HG02610 (cell line): ENCODE results near the gene SYPL1.
"Not testable (repeated sequence)": the region's sequence is repeated elsewhere in the genome, so short reads cannot be mapped to it uniquely, and the experiment has no call there.

Source experiments
- ATAC-seq: cut with Tn5 transposase; IDR thresholded peaks from one replicate; pipeline ENCODE4 v1.9.1; 2021; ENCODE audit warnings: mild to moderate bottlenecking, moderate library complexity; ENCODE audit not compliant: unreplicated experiment

SYPL1 gene

DNA sequence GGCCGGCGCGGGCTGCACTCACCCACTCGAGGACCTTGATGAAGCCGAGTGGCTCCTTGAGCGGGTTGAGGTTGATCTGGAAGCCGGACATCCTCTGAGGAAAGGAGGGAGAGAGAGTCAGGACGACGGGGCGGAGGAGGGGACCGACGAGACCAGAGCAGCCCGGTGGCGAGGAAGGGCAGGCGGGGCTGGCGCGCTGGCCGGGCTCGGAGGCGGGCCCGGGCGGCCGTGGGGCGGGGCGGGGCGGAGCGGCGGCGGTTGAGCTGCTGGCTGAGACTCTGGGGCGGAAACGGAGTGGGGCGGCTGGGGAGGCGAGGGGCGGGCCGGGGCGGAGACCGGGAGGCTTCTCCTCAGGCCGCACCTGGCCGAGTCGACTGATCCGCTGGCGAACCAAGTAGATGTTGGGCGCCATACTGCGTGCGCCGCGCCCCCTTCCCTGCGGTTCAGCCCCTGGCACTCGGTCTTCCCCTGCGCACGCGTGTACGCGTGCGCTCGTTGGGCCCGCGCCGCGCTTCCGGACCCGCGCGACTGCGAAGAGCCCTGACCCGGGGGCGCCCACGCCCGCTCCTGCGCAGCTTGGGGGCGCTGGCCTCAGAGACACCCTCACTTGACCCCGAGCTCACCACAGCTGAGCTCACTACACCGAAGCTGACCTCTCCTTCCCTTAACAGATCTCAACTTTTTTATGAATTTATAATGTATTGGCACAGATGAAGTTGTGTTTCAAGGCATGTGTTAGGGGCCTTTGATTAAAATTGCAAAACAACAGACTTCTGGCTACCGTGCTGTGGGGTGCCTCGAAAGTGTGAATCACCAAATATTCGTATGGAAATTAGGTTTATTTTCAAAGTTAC lies at the start of gene SYPL1:
SYPL1 (minus strand) TSS at position 195 of the 854 bp plus-strand sequence; CDS start at position 91, 104 bp downstream.
- ATAC-seq = peak; percentile 79

GRCh38 chr7:106155027-106155426 lies 42.9 kb upstream of the SYPL1 start:
- ATAC-seq = no peak

GRCh38 chr7:106153891-106154449 lies 41.9 kb upstream of the SYPL1 start:
- peak; percentile 76 for ATAC-seq

- no peak for ATAC-seq
Observed at GRCh38 chr7:106152313-106152665, 40.2 kb upstream of the SYPL1 start.

GRCh38 chr7:106151459-106152312 lies 39.6 kb upstream of the SYPL1 start:
- ATAC-seq = no peak

- ATAC-seq = no peak
Observed at GRCh38 chr7:106143711-106144337, 31.7 kb upstream of the SYPL1 start.

GRCh38 chr7:106142136-106142535 lies 30.0 kb upstream of the SYPL1 start:
- no peak for ATAC-seq

- ATAC-seq = no peak
Observed at GRCh38 chr7:106140406-106141173, 28.5 kb upstream of the SYPL1 start.

DNA sequence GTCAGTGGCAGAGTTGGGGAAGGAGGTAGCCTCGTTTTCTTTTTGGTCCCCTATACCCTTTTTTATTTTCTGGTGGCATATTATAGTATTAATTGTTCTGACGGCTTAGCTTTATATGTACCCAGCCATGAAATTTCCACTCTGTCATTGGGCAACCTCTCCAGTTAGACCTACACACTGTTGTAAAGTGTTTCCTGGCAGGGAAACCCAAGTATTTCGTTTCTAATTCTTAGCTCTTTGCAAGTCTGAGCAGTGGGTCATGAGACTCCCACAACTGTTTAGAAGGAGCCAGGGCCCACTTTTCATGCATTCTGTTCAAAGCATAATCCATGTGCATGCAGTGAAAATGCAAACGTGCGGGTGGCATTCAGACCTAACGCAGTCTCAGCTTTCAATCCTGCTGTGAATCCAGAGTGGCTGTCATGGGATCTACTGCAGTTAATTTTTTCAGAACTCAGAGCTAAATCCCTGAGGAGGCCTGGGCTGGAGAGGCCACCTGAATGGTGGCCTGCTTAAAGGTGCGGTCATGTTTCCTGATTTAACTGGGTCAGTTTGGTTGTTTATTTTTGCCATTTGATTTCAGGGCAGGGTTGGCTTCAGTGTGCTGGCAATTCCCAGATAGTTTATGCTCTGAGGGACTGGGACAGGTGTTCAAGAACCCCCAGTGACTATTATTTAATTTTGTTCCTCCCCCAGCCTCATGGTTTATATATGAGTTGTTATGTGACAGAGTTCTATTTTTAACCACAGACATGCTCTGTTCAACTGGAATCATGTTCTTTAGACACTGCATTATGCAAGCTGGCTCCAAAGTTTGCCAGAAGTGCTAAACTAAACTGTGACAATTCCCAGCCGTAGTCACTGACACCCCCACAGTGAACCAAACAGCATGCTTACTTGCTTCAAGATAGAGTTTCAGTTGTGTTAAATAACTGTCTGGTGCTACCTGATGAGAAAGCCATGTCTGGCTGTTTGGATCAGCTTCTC lies 27.4 kb upstream of the SYPL1 start:
- no peak for ATAC-seq

DNA sequence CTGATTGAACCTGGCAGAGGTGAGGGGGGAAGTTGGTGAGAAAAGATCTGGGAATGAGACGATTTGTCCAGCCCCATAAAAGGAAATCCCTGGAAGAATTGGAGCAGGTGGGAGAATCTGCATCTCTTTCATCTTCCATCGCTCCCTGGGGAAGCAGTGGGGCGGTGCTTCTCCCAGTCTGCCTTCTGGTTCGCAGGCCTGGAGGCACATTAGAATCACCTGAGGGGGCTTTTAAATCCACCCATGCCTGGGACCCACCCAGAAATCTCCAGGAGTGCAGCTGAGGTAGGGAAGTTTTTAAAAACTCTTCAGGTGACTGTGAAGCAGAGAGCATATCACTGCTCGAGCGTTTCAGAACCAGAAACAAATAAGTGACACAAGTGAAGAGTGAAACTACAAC lies 26.7 kb upstream of the SYPL1 start:
- no peak for ATAC-seq

- ATAC-seq = not testable (repeated sequence)
Observed at GRCh38 chr7:106138181-106138580, 26.1 kb upstream of the SYPL1 start.

DNA sequence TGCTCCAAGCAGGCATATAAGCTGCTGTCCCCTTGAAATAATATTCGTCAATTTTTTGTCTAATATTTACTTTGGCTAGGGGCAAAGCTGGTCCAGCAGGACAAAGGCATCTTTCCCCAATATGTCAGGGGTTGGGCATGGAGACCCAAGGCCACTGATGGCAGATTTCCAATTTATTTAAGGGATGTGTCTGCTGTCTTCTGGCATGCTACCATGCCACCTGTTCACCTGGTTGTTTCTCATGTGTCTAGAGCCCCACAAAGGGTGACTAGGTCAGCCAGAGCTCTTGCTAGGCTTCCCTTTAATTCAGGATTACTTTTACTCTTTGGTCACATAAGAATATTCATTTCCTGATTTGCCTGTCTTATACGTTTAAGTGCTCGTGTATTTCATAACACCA lies 22.1 kb upstream of the SYPL1 start:
- no peak for ATAC-seq

DNA sequence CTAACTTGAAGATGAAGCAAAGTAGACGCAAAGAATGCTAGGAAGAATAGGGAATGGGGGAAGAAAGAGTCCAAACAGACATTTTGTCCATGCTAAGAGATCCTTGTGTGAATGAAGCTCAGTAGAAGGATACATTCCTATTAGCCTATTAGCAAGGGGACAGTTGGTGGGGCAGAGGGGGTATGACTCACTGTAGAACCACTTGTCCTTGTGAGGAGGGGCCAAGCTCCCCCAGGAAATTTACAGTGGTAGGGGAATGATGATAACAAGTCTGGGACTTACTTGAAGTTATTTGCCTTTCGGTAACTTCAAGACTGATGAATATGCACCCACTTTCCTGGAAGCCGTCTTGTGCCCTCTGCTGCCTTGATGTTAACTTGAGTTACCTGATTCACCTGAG lies 17.2 kb upstream of the SYPL1 start:
- ATAC-seq = no peak

DNA sequence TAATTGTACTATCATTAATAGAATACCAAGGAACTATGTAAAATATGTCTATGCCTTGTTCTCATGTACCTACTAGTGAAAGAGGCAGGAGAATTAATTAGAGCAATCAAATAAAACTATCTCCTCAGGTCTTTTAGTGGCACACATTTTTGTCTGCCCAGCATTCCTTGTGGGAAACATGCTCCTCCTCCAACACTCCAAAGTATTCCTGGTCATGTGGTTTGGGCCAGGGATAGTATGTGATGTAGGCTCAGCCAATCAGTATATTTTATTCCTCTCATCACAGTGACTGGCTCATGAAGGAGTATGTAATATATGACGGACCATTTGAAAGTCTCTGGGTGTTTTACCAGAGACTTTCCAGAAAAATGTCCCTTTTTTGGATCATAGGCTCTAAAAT lies 16.7 kb upstream of the SYPL1 start:
- ATAC-seq = no peak

DNA sequence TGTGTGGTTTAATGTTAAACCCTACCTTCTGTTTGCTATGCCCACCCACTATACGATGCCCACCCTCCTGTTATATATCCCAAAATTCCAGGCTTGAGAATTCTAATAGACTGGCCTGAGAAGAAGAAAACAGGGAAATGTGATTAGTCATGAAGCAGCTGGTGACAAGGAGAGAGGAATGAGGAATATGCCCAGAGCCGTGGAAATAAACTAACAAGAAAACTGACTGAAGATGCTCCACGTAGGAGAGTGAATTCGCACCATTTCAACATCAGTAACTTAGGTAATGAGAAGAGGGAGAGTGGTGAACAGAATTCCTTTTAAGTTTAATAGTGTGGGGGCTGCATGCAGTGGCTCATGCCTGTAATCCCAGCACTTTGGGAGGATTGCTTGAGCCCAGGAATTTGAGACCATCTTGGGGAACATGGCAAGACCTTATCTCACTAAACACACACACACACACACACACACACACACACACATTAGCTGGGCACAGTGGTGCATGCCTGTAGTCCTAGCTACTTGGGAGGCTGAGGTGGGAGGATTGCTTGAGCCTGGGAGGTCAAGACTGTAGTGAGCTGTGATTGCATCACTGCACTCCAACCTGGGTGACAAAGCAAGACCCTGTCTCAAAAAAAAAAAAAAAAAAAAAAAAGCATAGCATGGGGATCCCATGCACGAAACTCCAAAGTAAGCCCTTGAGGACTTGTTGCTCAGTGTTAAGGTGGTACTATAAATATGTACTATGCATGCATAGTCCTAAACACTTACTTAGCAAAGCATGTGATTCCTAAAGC lies 16.1 kb upstream of the SYPL1 start:
- no peak for ATAC-seq

GRCh38 chr7:106126170-106126938 lies 14.2 kb upstream of the SYPL1 start:
- no peak for ATAC-seq

DNA sequence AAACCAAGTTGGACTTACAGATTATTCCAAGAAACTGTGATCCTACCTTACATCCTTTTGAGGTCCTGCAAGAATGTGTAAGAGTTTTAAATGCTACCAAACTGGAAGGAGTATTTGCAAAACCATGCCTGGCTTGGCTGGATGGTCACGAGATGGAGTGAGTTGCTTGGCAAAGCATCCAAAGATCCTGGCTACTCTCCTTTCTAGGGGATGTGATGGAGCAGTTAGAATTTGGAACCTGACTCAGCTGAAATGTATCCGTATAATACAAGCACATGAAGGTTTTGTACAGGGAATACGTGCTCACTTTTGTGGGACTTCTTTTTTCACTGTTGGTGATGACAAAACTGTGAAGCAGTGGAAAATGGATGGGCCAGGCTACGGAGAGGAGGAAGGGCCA lies 13.3 kb upstream of the SYPL1 start:
- ATAC-seq = no peak

- ATAC-seq = no peak
Observed at GRCh38 chr7:106124186-106124585, 12.1 kb upstream of the SYPL1 start.
